Hindlimb muscle (tissue), 1 donor: ENCODE results near the gene SRGAP1. TPM values are rescaled to one million over a fixed set of nuclear protein-coding genes. Genes with fewer than 3 reads are reported as not detected.
A peak's percentile ranks its signal among the peaks of the same experiment; 100 is the strongest.
"Not testable (repeated sequence)": the region's sequence is repeated elsewhere in the genome, so short reads cannot be mapped to it uniquely, and the experiment has no call there.

ENCODE experiments used
- DNase-seq: peaks from one replicate; pipeline ENCODE4 v3.0.0-alpha.2; 2013
- polyA plus RNA-seq: library from polyadenylated mRNA; unstranded; fragments of 120-200 nt; gene quantifications from one replicate; pipeline ENCODE4 v1.2.1, GENCODE V29; 2013; ENCODE audit not compliant: insufficient read length

SRGAP1 gene
- polyA plus RNA-seq, 1 donor, result 6.6 TPM

- DNase-seq, result peak; percentile 45
These were observed 244.2 kb downstream of the SRGAP1 start for GRCh38 chr12:64088431-64089349.

- no peak for DNase-seq
These were observed 245.5 kb downstream of the SRGAP1 start for GRCh38 chr12:64090047-64090446.

GRCh38 chr12:64091186-64091585 lies 246.7 kb downstream of the SRGAP1 start:
- DNase-seq, result no peak

- no peak for DNase-seq
These were observed 248.2 kb downstream of the SRGAP1 start for GRCh38 chr12:64092507-64093196.

DNA sequence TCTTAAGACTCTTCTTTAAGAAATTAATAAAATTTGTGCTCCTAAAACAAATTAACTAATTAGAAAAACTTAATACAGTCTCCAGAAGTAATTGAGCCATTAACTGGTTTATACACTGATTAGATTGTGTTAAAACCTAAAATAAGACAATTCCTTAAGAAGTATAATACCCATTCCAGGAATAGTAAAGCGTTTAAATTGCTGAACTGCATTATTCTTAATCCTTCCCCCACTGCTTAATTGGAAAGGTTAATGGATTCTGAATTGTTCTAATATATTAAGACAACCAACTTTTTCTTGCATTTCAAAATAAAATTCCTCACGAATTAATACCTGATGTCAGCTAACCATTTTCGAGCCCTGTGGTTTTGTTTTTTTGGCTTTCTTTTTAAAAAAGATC lies 249.2 kb downstream of the SRGAP1 start:
- no peak for DNase-seq

DNA sequence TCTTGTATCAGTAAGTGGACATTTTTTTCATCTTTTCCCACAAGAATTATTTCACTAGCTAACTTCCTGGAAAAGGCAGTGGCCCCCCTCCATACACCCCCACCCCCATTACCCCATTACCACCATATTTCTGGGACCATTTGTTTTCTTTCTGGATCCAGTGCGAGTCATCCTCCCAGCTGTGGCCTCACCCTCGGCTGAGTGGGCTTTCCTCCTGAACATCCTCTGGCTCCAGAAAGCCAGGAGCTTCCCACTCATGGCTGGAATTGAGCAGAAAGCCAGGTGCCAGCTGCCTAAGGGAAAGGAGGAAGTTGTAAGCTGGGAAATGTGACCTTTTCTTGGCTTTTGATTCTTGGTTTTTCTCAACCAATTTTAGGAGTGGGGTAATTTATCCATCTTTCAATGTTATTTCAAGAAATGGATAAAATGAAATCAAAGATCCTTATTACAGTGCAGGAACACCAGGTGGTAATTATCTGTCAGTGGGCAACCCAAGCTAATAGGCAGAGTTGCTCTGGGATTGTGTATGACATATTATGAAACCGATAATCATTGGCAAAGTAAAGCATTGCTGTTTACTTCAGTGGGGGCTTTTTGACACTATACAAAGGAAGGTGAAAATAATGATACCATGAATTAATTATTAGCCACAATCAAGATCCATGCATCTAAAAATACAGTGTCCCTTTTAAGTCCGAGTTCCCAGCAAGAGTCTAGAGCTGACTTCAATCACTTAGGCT lies 253.0 kb downstream of the SRGAP1 start:
- DNase-seq, result no peak

GRCh38 chr12:64098709-64099354 lies 254.3 kb downstream of the SRGAP1 start:
- DNase-seq, result peak; percentile 83

GRCh38 chr12:64099397-64099796 lies 254.9 kb downstream of the SRGAP1 start:
- DNase-seq, result peak; percentile 85

GRCh38 chr12:64102339-64102738 lies 257.8 kb downstream of the SRGAP1 start:
- no peak for DNase-seq

- DNase-seq, result no peak
These were observed 259.6 kb downstream of the SRGAP1 start for GRCh38 chr12:64103825-64104740.

GRCh38 chr12:64105026-64105425 lies 260.5 kb downstream of the SRGAP1 start:
- no peak for DNase-seq

DNA sequence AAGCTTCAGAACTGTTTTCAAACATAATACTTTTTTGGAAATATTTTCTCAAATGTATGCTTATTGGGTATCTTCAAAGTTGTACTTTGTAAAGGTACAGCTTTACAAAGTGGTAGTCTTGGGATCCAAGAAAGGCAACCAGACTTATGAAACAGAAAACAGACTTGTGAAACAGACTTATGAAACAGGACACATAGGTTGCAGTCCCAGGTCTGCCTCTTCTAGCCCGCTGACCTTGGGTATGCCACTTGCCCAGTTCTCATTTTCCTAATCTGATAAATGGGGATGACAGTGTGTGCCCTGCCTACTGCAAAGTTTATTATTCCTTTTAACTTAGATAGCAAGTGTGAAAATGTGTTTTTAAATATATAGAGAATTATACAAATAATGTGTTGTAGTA lies 263.3 kb downstream of the SRGAP1 start:
- DNase-seq, result no peak

GRCh38 chr12:64109706-64110105 lies 265.2 kb downstream of the SRGAP1 start:
- DNase-seq, result no peak

DNA sequence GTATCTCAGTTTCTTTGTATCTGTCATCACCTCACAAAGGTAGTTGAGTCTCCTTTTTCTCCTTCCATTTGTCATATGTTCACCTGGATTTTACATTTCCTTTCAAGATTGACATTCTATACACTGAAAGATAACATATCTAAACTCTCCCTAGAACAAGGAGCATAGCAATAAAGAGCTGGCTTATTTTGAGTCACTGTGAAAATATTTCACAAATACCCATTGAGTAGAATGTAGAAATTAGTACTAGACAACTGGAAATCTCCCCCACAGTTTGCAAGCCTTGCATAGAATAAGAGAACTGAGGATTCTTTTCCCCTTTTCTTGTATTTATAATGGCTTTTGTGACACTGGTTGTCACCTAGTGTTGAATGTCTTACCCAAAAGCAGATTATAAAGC lies 266.4 kb downstream of the SRGAP1 start:
- DNase-seq, result no peak

- DNase-seq, result no peak
These were observed 272.5 kb downstream of the SRGAP1 start for GRCh38 chr12:64116969-64117368.

GRCh38 chr12:64120568-64120967 lies 276.1 kb downstream of the SRGAP1 start:
- DNase-seq, result no peak

GRCh38 chr12:64121086-64121485 lies 276.6 kb downstream of the SRGAP1 start:
- DNase-seq, result not testable (repeated sequence)

DNA sequence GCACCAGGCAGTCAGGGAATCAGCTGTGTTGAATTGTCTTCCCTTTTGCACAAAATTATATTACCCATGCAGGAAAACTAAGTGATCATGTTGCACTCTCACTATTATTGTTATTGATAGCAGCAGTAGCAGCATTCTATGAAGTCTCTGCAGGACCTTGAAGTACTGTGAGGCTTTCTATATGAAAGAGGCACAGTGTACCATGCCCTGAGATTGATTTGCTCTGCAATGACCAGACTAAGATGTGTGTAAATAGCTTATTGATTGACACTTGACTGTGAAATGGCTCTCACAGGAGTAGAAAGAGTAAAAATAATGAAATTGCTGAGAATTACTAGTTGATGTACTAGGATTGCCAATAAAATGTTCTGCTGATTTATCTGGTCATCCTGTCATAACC lies 277.7 kb downstream of the SRGAP1 start:
- DNase-seq, result no peak

DNA sequence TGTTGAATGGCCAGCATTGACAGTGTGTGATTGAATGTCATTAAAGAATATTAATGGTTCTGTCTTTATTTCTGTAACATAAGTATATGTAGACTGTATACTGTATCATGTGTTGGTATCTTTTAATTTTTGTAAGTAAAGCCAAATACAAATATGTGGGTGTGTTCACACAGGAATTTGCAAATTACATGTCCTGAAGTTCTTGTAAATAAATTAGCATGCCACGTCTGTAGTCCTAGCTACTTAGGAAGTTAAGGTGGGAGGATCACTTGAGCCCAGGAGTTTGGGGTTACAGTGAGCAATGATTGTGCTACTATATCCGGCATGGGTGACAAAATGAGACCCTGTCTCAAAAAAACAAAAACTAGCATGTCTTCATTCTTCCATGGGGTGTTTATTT lies 278.5 kb downstream of the SRGAP1 start:
- DNase-seq, result no peak

DNA sequence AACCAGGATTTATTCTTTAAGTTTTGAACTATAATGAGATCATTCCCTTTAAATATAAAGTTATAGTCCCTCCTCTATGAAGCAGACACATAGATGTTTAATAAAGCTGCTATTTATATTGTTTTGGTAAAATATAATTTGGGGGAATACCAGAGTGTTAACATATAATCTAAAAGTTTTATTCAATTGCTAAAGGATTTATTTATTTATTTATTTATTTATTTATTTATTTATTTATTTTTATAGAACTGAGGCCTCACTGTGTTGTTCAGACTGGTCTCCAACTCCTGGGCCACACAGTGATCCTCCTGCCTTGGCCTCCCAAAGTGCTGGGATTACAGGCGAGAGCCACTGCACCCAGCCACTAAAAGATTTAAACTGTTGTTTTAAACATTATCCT lies 278.9 kb downstream of the SRGAP1 start:
- no peak for DNase-seq

- no peak for DNase-seq
These were observed 280.2 kb downstream of the SRGAP1 start for GRCh38 chr12:64124511-64125197.
